Measurements from ENCODE around the gene PFKM.

GRCh38 chr12:48145981-48146380, 26.8 kb downstream of the PFKM start:
- TF ChIP-seq CTCF (conservative IDR thresholded peaks at IDR 0.05; ENCODE audit: low read depth, low read length) (no peak), RCOR1 (IDR thresholded peaks at IDR 0.05; ENCODE audit: insufficient replicate concordance, low read length) (no peak), RFX5 (IDR thresholded peaks at IDR 0.05; ENCODE audit: low read depth, low read length) (no peak), MAZ (IDR thresholded peaks at IDR 0.05; ENCODE audit: borderline replicate concordance, low read depth, low read length) (no peak), USF2 (IDR thresholded peaks at IDR 0.05; ENCODE audit: low read depth, low read length) (no peak), BHLHE40 (IDR thresholded peaks at IDR 0.05; ENCODE audit: low read depth, low read length) (no peak), ELK1 (IDR thresholded peaks at IDR 0.05; ENCODE audit: borderline replicate concordance, low read depth, low read length) (no peak), NFE2L2 (IDR thresholded peaks at IDR 0.05; ENCODE audit: low read depth, low read length) (no peak), POLR2A (IDR thresholded peaks at IDR 0.05; ENCODE audit: low read depth, low read length) (no peak)
